Stomach smooth muscle (tissue), 2 donors: Measurements from ENCODE around the gene NETO1.

Source experiments
- H3K27ac ChIP-seq: one replicate; pipeline ENCODE4 v1.7.0; 2013; ENCODE audit warnings: mild to moderate bottlenecking, low read length, inconsistent platforms
- H3K27me3 ChIP-seq, 2 donors: one replicate each; pipeline ENCODE4 v1.7.0; 2013; ENCODE audit warnings: low read length in 2 of 2; ENCODE audit not compliant: insufficient read depth in 2 of 2, control insufficient read depth in 1 of 2
- H3K36me3 ChIP-seq, 2 donors: one replicate each; pipeline ENCODE4 v1.7.0; 2013; ENCODE audit warnings: low read length in 2 of 2; ENCODE audit not compliant: control insufficient read depth in 2 of 2, insufficient read depth in 2 of 2
- H3K4me1 ChIP-seq: one replicate; pipeline ENCODE4 v1.7.0; 2013; ENCODE audit warnings: low read length; ENCODE audit not compliant: control insufficient read depth, insufficient read depth
- H3K4me3 ChIP-seq, 2 donors: one replicate each; pipeline ENCODE4 v1.7.0; 2013; ENCODE audit warnings: low read length in 2 of 2
- H3K9ac ChIP-seq, 2 donors: one replicate each; pipeline ENCODE4 v1.7.0; 2013; ENCODE audit warnings: low read length in 2 of 2, mild to moderate bottlenecking in 1 of 2
- H3K9me3 ChIP-seq, 2 donors: one replicate each; pipeline ENCODE4 v1.7.0; 2013; ENCODE audit warnings: low read length in 2 of 2; ENCODE audit not compliant: control insufficient read depth in 2 of 2
- donor health status: healthy.
- donor health status: Pancreatic carcinoma.

Gene NETO1

DNA sequence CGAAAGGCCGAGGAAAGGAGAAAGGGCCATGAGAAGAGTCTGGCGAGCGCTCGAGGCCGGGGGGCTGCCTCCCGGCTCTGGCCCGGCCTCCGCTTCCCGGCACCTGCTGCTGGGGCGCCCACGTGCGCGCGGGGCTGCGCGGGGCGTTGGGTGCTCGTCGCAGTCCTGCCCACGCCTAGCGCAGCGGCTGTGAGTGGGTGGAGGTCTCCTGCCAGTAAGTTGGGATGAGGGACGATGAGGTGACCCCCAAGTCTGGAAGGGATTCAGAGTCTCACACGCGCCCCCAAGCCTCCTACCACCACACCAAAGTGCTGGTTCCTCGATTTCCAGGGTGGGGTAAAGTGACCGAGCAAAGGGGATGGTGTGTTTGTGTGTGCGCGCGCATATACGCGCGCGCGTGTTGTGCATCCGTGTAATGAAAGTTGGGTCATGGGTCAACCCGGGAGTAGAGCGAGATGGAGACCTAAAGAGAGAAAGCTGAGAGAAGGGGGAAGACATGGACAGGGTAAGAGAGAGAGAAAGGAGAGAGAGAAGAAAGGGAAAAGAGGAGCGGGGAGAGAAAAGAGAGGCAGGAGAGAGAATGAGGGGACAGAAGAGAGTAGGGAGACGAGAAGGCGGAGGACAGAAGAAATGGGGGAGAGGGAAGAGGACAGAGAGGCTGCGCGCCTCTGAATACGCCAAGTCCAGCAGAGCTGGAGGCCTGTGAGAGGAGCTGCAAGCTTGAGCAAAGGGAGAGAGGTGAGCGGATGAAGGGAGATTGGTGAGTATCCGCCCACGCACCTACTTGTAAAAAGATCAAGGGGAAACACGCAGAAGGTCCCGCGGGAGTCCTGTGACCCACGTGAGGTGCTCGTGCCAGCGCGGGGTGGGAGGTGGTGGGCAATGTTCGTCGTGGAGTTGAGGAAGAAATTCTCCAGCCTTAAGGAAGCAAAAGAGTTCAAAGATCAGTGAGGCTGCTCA is 1.7 kb upstream of the NETO1 start:
- no peak overlapping the region for H3K27ac ChIP-seq
- H3K36me3 ChIP-seq, result no peaks in the 10 kb centered on the region
- H3K9ac ChIP-seq, result no peak overlapping the region
- no peaks in the 10 kb centered on the region for H3K9me3 ChIP-seq
- peaks cover 8% of the 10 kb centered on the region for H3K4me1 ChIP-seq
- H3K4me3 ChIP-seq, result no peak overlapping the region
- H3K27me3 ChIP-seq, result peaks cover 12 to 32% of the 10 kb centered on the region in 2 donors

- peaks cover 12 to 32% of the 10 kb centered on the region in 2 donors for H3K27me3 ChIP-seq
- no peak overlapping the region for H3K27ac ChIP-seq
- no peak overlapping the region for H3K9ac ChIP-seq
- peak overlapping the region in 1 of 2 donors; percentile 54 for H3K4me3 ChIP-seq
- no peaks in the 10 kb centered on the region for H3K36me3 ChIP-seq
- no peaks in the 10 kb centered on the region for H3K9me3 ChIP-seq
- peaks cover 8% of the 10 kb centered on the region for H3K4me1 ChIP-seq
These were observed 918 bp upstream of the NETO1 start for GRCh38 chr18:72868585-72869225.

GRCh38 chr18:72866901-72867745 is 664 bp downstream of the NETO1 start:
- H3K27ac ChIP-seq, result no peak overlapping the region
- no peaks in the 10 kb centered on the region for H3K36me3 ChIP-seq
- H3K9me3 ChIP-seq, result no peaks in the 10 kb centered on the region
- no peak overlapping the region for H3K9ac ChIP-seq
- H3K4me1 ChIP-seq, result peaks cover 8% of the 10 kb centered on the region
- peak overlapping the region; percentile 12 to 29 for H3K4me3 ChIP-seq
- H3K27me3 ChIP-seq, result peaks cover 12 to 32% of the 10 kb centered on the region in 2 donors

DNA sequence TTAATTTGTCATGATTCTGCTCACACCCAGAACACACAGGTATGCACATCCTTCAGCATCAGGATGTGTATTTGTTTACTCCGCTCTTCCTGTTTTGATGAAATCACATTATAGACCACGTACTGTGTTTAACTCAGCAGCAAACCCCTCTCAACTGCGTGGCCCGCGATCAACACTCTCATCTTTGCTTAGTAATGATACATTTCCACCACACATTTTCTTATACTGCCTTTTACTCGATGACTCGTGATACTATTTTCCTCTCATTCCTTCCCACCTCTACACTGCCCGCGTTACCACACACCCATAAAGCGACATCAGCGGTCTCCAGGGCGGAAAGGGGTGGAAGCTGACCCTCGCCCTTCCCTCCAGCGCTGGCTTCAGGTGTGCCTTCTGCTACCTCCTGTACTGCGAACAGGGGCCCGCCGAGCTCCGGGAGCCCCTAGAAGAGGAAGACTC is 1.3 kb downstream of the NETO1 start:
- Histone ChIP-seq H3K9me3 (no peaks in the 10 kb centered on the region), H3K4me1 (peaks cover 8% of the 10 kb centered on the region), H3K4me3 (peak overlapping the region in 1 of 2 donors; percentile 29), H3K27me3 (peaks cover 12 to 32% of the 10 kb centered on the region in 2 donors), H3K36me3 (no peaks in the 10 kb centered on the region), H3K9ac (no peak overlapping the region), H3K27ac (no peak overlapping the region)

DNA sequence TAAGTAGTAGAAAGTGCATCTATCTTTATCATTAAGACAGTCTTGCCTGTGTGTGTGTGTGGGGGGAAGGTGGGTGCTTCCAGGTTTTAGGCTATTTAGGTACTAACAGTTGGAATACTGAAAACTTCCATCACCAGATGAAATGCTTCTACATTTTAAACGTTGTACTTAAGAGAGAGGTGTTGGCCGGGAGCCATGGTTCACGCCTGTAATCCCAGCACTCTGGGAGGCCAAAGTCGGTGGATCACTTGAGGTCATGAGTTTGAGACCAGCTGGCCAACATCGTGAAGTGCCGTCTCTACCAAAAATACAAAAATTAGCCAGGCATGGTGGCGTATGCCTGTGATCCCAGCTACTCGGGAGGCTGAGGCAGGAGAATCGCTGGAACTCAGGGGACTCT is 4.0 kb downstream of the NETO1 start:
- H3K27ac ChIP-seq, result no peak overlapping the region
- H3K4me1 ChIP-seq, result peaks cover 8% of the 10 kb centered on the region
- no peaks in the 10 kb centered on the region for H3K36me3 ChIP-seq
- no peak overlapping the region for H3K4me3 ChIP-seq
- H3K9me3 ChIP-seq, result no peaks in the 10 kb centered on the region
- H3K9ac ChIP-seq, result no peak overlapping the region
- H3K27me3 ChIP-seq, result peaks cover 6 to 25% of the 10 kb centered on the region in 2 donors

DNA sequence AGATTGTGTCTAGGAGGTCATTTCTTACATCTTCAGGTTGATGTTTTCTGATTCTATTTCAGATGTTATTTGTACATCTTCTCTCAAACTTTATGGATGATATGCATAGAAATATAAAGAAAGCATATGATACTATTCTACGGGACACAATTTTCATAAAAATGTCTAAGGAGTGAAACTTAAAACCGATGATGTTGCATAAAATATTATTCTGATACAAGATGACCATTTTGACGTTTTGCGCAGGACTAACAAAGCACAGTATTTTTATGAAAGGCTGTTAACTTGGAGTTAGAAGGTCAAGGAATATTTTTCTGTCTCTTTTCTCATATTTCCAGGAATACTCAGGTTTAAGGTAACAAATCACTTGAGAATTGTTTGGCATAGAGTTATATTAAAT is 8.7 kb downstream of the NETO1 start:
- H3K9me3 ChIP-seq, result no peaks in the 10 kb centered on the region
- H3K27me3 ChIP-seq, result no peaks in the 10 kb centered on the region
- H3K27ac ChIP-seq, result no peak overlapping the region
- no peaks in the 10 kb centered on the region for H3K36me3 ChIP-seq
- H3K4me1 ChIP-seq, result no peaks in the 10 kb centered on the region
- H3K4me3 ChIP-seq, result no peak overlapping the region
- no peak overlapping the region for H3K9ac ChIP-seq

DNA sequence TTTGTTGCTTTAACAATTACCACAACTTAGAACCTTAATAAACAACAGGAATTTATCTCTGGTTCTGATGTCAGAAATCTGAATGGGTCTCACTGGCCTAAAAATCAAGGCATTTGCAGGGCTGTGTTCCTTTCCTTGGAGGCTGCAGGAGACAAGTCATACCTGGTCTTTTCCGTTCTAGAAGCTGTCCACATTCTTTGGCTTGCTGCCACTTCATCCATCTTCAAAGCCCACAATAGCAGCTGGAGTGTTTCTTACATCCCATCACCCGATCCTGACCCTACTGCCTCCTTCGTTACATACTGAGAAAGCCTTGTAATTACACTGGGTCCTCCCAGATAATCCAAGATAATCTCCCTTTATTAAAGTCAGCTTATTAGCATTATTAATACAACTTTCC is 18.1 kb downstream of the NETO1 start:
- no peaks in the 10 kb centered on the region for H3K4me1 ChIP-seq
- H3K27ac ChIP-seq, result no peak overlapping the region
- H3K27me3 ChIP-seq, result no peaks in the 10 kb centered on the region
- no peak overlapping the region for H3K9ac ChIP-seq
- no peak overlapping the region for H3K4me3 ChIP-seq
- peaks cover 0 to 5% of the 10 kb centered on the region in 2 donors for H3K9me3 ChIP-seq
- no peaks in the 10 kb centered on the region for H3K36me3 ChIP-seq

DNA sequence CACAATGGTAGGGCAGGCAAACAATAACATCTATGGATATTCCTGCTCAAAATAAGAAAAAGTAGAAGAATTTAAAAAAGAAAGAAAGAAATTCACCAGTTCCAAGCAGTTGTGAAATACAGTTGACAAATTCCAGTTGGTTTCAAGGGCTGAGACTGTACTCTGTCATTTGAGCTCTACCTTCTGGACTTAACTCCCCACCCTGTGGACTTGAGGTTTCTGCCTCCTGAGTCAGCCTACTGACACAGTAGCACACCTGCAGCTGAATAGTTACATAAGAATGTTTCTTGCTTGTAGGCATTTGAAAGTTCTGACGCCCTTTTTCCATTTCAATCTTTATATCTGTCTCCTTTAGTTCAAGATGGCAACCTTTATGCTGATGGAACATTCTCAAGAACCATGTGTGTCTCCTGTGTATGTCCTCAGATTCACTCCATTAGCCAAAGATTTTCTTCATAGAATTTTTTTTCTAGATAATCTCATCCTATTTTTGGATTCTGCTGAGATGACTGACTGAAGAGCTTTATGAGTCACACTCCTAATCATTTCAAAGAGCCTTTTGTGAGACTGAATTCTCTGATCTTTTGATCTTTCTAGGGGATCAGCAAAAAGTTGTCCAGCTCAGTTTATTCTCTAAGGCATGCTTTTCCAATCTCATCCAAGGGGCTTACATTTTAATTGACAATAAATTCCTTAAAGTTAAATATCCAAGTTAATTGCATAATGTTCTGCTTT is 19.1 kb downstream of the NETO1 start:
- H3K27me3 ChIP-seq, result no peaks in the 10 kb centered on the region
- H3K4me1 ChIP-seq, result no peaks in the 10 kb centered on the region
- no peak overlapping the region for H3K9ac ChIP-seq
- H3K27ac ChIP-seq, result no peak overlapping the region
- H3K9me3 ChIP-seq, result peaks cover 0 to 5% of the 10 kb centered on the region in 2 donors
- H3K4me3 ChIP-seq, result no peak overlapping the region
- no peaks in the 10 kb centered on the region for H3K36me3 ChIP-seq

- H3K27me3 ChIP-seq, result no peaks in the 10 kb centered on the region
- H3K36me3 ChIP-seq, result no peaks in the 10 kb centered on the region
- H3K9me3 ChIP-seq, result peaks cover 0 to 5% of the 10 kb centered on the region in 2 donors
- no peak overlapping the region for H3K4me3 ChIP-seq
- no peaks in the 10 kb centered on the region for H3K4me1 ChIP-seq
- no peak overlapping the region for H3K27ac ChIP-seq
- H3K9ac ChIP-seq, result no peak overlapping the region
These were observed 20.0 kb downstream of the NETO1 start for GRCh38 chr18:72847771-72848170.
